HEK293 (cell line): ENCODE measurements around the gene NEIL1.

ENCODE experiments used
- CTCF ChIA-PET: fragments of 350-600 bp; formaldehyde crosslinking; extraction: SDS; loops from one replicate; lab custom pipeline; 2021; ENCODE audit warnings: antibody characterized with exemption; lab: Yijun Ruan, JAX
- POLR2A ChIA-PET: fragments of 300-600 bp; formaldehyde crosslinking; extraction: SDS; loops from one replicate; lab custom pipeline; 2020; ENCODE audit warnings: antibody characterized with exemption, inconsistent platforms; lab: Yijun Ruan, JAX
- H3K27ac ChIP-seq: fragments of 200-500 bp; sonication (Bioruptor generic); 2 replicates; pipeline ENCODE4 v1.5.1; 2014; ENCODE audit warnings: low read depth, low read length, control low read depth, inconsistent platforms; ENCODE audit errors: extremely low read depth
- H3K36me3 ChIP-seq, 2 experiments: fragments of 200-500 bp in 1 of 2; sonication (Bioruptor generic) in 1 of 2; 1 replicate in 1 of 2; 2 replicates in 1 of 2; pipeline ENCODE4 v1.5.1; 2014 to 2017; ENCODE audit warnings: inconsistent platforms in 2 of 2, low read length in 2 of 2; ENCODE audit not compliant: control insufficient read depth in 2 of 2, insufficient read depth in 1 of 2
- H3K4me1 ChIP-seq: fragments of 200-500 bp; sonication (Bioruptor generic); 2 replicates; pipeline ENCODE4 v1.5.1; 2014; ENCODE audit warnings: mild to moderate bottlenecking, low read length, inconsistent platforms; ENCODE audit not compliant: control insufficient read depth, insufficient read depth
- H3K4me3 ChIP-seq: 2 replicates; pipeline ENCODE4 v1.5.1; 2011; ENCODE audit warnings: low read depth, mild to moderate bottlenecking, control low read depth, low read length, moderate library complexity
- H3K9me3 ChIP-seq: fragments of 200-500 bp; sonication (Bioruptor generic); 2 replicates; pipeline ENCODE4 v1.5.1; 2014; ENCODE audit warnings: low read depth, low read length, inconsistent platforms; ENCODE audit not compliant: control insufficient read depth, insufficient read depth
- BCL11B ChIP-seq: fragments of 450-650 bp; formaldehyde crosslinking; IDR thresholded peaks from 2 replicates; pipeline ENCODE4 v1.5.1; 2016; ENCODE audit warnings: low read depth, missing biosample characterization, missing genetic modification characterization
- GLI4 ChIP-seq: fragments of 450-650 bp; formaldehyde crosslinking; IDR thresholded peaks from 2 replicates; pipeline ENCODE4 v1.5.1; 2016; ENCODE audit warnings: missing biosample characterization, missing genetic modification characterization
- KLF10 ChIP-seq: fragments of 450-650 bp; IDR thresholded peaks from 2 replicates; pipeline ENCODE4 v1.5.1; 2018; ENCODE audit warnings: missing biosample characterization, mild to moderate bottlenecking, missing genetic modification characterization
- KLF16 ChIP-seq: fragments of 450-650 bp; formaldehyde crosslinking; IDR thresholded peaks from 2 replicates; pipeline ENCODE4 v1.5.1; 2017; ENCODE audit warnings: missing biosample characterization, missing genetic modification characterization
- MZF1 ChIP-seq: fragments of 450-650 bp; formaldehyde crosslinking; IDR thresholded peaks from 2 replicates; pipeline ENCODE4 v1.5.1; 2017; ENCODE audit warnings: missing biosample characterization, missing genetic modification characterization, borderline replicate concordance
- OVOL3 ChIP-seq: fragments of 450-650 bp; formaldehyde crosslinking; IDR thresholded peaks from 2 replicates; pipeline ENCODE4 v1.5.1; 2016; ENCODE audit warnings: missing biosample characterization, missing genetic modification characterization
- SCRT1 ChIP-seq: fragments of 450-650 bp; formaldehyde crosslinking; IDR thresholded peaks from 2 replicates; pipeline ENCODE4 v1.5.1; 2016; ENCODE audit warnings: missing biosample characterization, missing genetic modification characterization, borderline replicate concordance
- ZEB2 ChIP-seq: fragments of 450-650 bp; formaldehyde crosslinking; IDR thresholded peaks from 2 replicates; pipeline ENCODE4 v1.5.1; 2016; ENCODE audit warnings: missing biosample characterization, missing genetic modification characterization
- ZFP69B ChIP-seq: fragments of 450-650 bp; formaldehyde crosslinking; IDR thresholded peaks from 2 replicates; pipeline ENCODE4 v1.5.1; 2016; ENCODE audit warnings: missing biosample characterization, missing genetic modification characterization
- ZNF16 ChIP-seq: fragments of 450-650 bp; formaldehyde crosslinking; IDR thresholded peaks from 2 replicates; pipeline ENCODE4 v1.5.1; 2016; ENCODE audit warnings: low read depth, missing biosample characterization, missing genetic modification characterization
- ZNF184 ChIP-seq: fragments of 450-650 bp; IDR thresholded peaks from 2 replicates; pipeline ENCODE4 v1.5.1; 2018; ENCODE audit warnings: missing biosample characterization, mild to moderate bottlenecking, missing genetic modification characterization
- ZNF214 ChIP-seq: fragments of 450-650 bp; formaldehyde crosslinking; IDR thresholded peaks from 2 replicates; pipeline ENCODE4 v1.5.1; 2017; ENCODE audit warnings: missing biosample characterization, mild to moderate bottlenecking, missing genetic modification characterization, borderline replicate concordance
- ZNF311 ChIP-seq: fragments of 450-650 bp; formaldehyde crosslinking; IDR thresholded peaks from 2 replicates; pipeline ENCODE4 v1.5.1; 2017; ENCODE audit warnings: missing biosample characterization, missing genetic modification characterization, borderline replicate concordance
- ZNF394 ChIP-seq: fragments of 450-650 bp; formaldehyde crosslinking; IDR thresholded peaks from 2 replicates; pipeline ENCODE4 v1.5.1; 2016; ENCODE audit warnings: missing biosample characterization, missing genetic modification characterization, mild to moderate bottlenecking, moderate library complexity, borderline replicate concordance
- ZNF473 ChIP-seq: fragments of 450-650 bp; formaldehyde crosslinking; IDR thresholded peaks from 2 replicates; pipeline ENCODE4 v1.5.1; 2017; ENCODE audit warnings: missing biosample characterization, missing genetic modification characterization
- ZNF48 ChIP-seq: fragments of 450-650 bp; formaldehyde crosslinking; IDR thresholded peaks from 2 replicates; pipeline ENCODE4 v1.5.1; 2016; ENCODE audit warnings: missing biosample characterization, missing genetic modification characterization
- ZNF600 ChIP-seq: fragments of 450-650 bp; formaldehyde crosslinking; IDR thresholded peaks from 2 replicates; pipeline ENCODE4 v1.5.1; 2016; ENCODE audit warnings: missing biosample characterization, missing genetic modification characterization
- ZNF626 ChIP-seq: fragments of 450-650 bp; sonication (Bioruptor Pico); formaldehyde crosslinking; IDR thresholded peaks from 2 replicates; pipeline ENCODE4 v1.5.1; 2018; ENCODE audit warnings: missing biosample characterization, missing genetic modification characterization, inconsistent platforms
- ZNF747 ChIP-seq: fragments of 450-650 bp; formaldehyde crosslinking; IDR thresholded peaks from 2 replicates; pipeline ENCODE4 v1.5.1; 2016; ENCODE audit warnings: missing biosample characterization, missing genetic modification characterization
- ZNF792 ChIP-seq: fragments of 450-650 bp; formaldehyde crosslinking; IDR thresholded peaks from 2 replicates; pipeline ENCODE4 v1.5.1; 2016; ENCODE audit warnings: missing biosample characterization, missing genetic modification characterization
- TF ChIP-seq, protein P1 (sequence below): fragments of 450-650 bp; formaldehyde crosslinking; IDR thresholded peaks from 2 replicates; pipeline ENCODE4 v1.5.0; 2017; ENCODE audit warnings: missing biosample characterization, missing genetic modification characterization, borderline replicate concordance
- TF ChIP-seq, protein P2 (sequence below): fragments of 450-650 bp; IDR thresholded peaks from 2 replicates; pipeline ENCODE4 v1.5.1; 2018; ENCODE audit warnings: missing biosample characterization, missing genetic modification characterization
- TF ChIP-seq, protein P3 (sequence below): fragments of 450-650 bp; formaldehyde crosslinking; IDR thresholded peaks from 2 replicates; pipeline ENCODE4 v1.5.1; 2017; ENCODE audit warnings: missing biosample characterization, missing genetic modification characterization
- TF ChIP-seq, protein P4 (sequence below): fragments of 450-650 bp; formaldehyde crosslinking; IDR thresholded peaks from 2 replicates; pipeline ENCODE4 v1.5.1; 2016; ENCODE audit warnings: missing biosample characterization, missing genetic modification characterization

NEIL1 gene

DNA sequence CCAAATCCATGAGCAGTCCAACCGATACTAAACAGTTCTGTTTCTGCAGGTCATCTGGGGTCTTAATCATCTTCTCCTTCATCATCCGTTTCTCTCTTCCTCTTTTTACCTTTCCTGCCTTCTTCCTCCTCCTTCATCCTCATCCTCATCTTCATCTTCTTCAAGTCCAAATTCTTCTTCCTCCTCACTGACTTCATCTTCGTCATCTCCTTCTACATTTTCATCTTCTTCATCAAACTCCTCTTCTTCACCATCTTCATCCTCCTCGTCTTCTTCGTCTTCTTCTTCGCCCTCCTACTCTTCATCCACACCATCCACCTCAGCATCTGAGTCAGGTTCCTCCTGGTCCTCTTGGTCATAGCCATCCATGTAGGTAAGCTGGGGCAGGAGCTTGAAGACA is 25.1 kb upstream of the NEIL1 start:
- CTCF ChIA-PET, result interaction anchor here (0.7 to 2.1 kb wide), 4 partner anchors 13 to 926 kb away, joined by 3 to 6 read pairs (median 4); partner anchors contain the start of gene PPCDC

DNA sequence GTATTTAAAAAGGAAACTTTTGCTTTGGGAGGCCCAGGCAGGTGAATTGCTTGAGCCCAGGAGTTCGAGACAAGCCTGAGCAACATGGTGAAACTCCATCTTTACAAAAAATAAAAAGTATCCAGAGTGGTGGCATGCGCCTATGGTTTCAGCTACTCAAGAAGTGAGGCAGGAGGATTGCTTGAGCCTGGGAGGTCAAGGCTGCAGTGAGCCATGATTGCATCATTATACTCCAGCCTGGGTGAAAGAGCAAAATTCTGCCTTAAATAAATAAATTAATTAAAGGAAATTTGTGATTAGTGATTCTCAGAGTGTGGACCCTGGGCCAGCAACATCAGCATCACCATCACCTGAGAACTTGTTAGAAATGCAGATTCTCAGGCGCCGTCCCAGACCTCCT is 20.9 kb upstream of the NEIL1 start:
- ChIA-PET CTCF (interaction anchor here (1.1 kb wide), 1 partner anchor 9 kb away, joined by 3 read pairs; no protein-coding TSS in a partner anchor), POLR2A (no interaction called here)
- H3K4me1 ChIP-seq, result no peaks in the 10 kb centered on the region
- TF ChIP-seq KLF16 (tag by site-specific recombination), result no peak
- TF ChIP-seq ZNF747 (tag by site-specific recombination), result no peak
- no peak for TF ChIP-seq ZNF394 (tag by site-specific recombination)
- no peak for TF ChIP-seq ZEB2 (tag by site-specific recombination)
- no peak for TF ChIP-seq ZNF600
- no peak for TF ChIP-seq KLF10 (tag by site-specific recombination)
- TF ChIP-seq ZNF626 (tag by site-specific recombination), result no peak
- TF ChIP-seq SCRT1 (tag by site-specific recombination), result no peak
- no peak for TF ChIP-seq ZNF48 (tag by site-specific recombination)
- TF ChIP-seq ZNF792 (tag by site-specific recombination), result no peak
- TF ChIP-seq ZNF214 (tag by site-specific recombination), result no peak
- no peak for TF ChIP-seq ZNF184 (tag by site-specific recombination)
- no peak for TF ChIP-seq GLI4 (tag by site-specific recombination)
- TF ChIP-seq, all 188 proteins: peak for 0
- Histone ChIP-seq H3K4me3 (no peak overlapping the region), H3K9me3 (no peaks in the 10 kb centered on the region), H3K36me3 (no peaks in the 10 kb centered on the region), H3K27ac (no peak overlapping the region)

More for the DNA sequence above, 25.1 kb upstream of the NEIL1 start:
- POLR2A ChIA-PET, result interaction anchor here (1.0 kb wide), 1 partner anchor 46 kb away, joined by 3 read pairs; no protein-coding TSS in a partner anchor
- no peaks in the 10 kb centered on the region for H3K36me3 ChIP-seq
- no peaks in the 10 kb centered on the region for H3K4me1 ChIP-seq
- H3K27ac ChIP-seq, result no peak overlapping the region
- H3K4me3 ChIP-seq, result no peak overlapping the region
- H3K9me3 ChIP-seq, result no peaks in the 10 kb centered on the region
- no peak for TF ChIP-seq ZNF747 (tag by site-specific recombination)
- TF ChIP-seq MZF1 (tag by site-specific recombination), result no peak
- TF ChIP-seq, protein P1, sequence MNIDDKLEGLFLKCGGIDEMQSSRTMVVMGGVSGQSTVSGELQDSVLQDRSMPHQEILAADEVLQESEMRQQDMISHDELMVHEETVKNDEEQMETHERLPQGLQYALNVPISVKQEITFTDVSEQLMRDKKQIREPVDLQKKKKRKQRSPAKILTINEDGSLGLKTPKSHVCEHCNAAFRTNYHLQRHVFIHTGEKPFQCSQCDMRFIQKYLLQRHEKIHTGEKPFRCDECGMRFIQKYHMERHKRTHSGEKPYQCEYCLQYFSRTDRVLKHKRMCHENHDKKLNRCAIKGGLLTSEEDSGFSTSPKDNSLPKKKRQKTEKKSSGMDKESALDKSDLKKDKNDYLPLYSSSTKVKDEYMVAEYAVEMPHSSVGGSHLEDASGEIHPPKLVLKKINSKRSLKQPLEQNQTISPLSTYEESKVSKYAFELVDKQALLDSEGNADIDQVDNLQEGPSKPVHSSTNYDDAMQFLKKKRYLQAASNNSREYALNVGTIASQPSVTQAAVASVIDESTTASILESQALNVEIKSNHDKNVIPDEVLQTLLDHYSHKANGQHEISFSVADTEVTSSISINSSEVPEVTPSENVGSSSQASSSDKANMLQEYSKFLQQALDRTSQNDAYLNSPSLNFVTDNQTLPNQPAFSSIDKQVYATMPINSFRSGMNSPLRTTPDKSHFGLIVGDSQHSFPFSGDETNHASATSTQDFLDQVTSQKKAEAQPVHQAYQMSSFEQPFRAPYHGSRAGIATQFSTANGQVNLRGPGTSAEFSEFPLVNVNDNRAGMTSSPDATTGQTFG (tag by site-specific recombination), result 0 out of 2 replicates have a peak, but pooled peaks have one; percentile 41
- no peak for TF ChIP-seq OVOL3 (tag by site-specific recombination)
- TF ChIP-seq, protein P2, sequence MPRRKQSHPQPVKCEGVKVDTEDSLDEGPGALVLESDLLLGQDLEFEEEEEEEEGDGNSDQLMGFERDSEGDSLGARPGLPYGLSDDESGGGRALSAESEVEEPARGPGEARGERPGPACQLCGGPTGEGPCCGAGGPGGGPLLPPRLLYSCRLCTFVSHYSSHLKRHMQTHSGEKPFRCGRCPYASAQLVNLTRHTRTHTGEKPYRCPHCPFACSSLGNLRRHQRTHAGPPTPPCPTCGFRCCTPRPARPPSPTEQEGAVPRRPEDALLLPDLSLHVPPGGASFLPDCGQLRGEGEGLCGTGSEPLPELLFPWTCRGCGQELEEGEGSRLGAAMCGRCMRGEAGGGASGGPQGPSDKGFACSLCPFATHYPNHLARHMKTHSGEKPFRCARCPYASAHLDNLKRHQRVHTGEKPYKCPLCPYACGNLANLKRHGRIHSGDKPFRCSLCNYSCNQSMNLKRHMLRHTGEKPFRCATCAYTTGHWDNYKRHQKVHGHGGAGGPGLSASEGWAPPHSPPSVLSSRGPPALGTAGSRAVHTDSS, result peak; percentile 100
- TF ChIP-seq ZNF16 (tag by site-specific recombination), result no peak
- TF ChIP-seq, protein P3, sequence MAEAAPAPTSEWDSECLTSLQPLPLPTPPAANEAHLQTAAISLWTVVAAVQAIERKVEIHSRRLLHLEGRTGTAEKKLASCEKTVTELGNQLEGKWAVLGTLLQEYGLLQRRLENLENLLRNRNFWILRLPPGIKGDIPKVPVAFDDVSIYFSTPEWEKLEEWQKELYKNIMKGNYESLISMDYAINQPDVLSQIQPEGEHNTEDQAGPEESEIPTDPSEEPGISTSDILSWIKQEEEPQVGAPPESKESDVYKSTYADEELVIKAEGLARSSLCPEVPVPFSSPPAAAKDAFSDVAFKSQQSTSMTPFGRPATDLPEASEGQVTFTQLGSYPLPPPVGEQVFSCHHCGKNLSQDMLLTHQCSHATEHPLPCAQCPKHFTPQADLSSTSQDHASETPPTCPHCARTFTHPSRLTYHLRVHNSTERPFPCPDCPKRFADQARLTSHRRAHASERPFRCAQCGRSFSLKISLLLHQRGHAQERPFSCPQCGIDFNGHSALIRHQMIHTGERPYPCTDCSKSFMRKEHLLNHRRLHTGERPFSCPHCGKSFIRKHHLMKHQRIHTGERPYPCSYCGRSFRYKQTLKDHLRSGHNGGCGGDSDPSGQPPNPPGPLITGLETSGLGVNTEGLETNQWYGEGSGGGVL (tag by site-specific recombination), result no peak
- no peak for TF ChIP-seq ZFP69B
- TF ChIP-seq, protein P4, sequence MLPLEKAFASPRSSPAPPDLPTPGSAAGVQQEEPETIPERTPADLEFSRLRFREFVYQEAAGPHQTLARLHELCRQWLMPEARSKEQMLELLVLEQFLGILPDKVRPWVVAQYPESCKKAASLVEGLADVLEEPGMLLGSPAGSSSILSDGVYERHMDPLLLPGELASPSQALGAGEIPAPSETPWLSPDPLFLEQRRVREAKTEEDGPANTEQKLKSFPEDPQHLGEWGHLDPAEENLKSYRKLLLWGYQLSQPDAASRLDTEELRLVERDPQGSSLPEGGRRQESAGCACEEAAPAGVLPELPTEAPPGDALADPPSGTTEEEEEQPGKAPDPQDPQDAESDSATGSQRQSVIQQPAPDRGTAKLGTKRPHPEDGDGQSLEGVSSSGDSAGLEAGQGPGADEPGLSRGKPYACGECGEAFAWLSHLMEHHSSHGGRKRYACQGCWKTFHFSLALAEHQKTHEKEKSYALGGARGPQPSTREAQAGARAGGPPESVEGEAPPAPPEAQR (tag by site-specific recombination), result no peak
- 0 out of 2 replicates have a peak, but pooled peaks have one; percentile 43 for TF ChIP-seq ZNF311 (tag by site-specific recombination)
- TF ChIP-seq ZNF473, result 0 out of 2 replicates have a peak, but pooled peaks have one; percentile 48
- no peak for TF ChIP-seq BCL11B (tag by site-specific recombination)
